IPS DF 19.7 (cell line): ENCODE measurements around the gene SMOC2.

Source experiments
- DNase-seq: peaks from one replicate; pipeline ENCODE4 v3.0.0-alpha.2; 2013; ENCODE audit warnings: low read depth, low spot score

The SMOC2 gene

DNA sequence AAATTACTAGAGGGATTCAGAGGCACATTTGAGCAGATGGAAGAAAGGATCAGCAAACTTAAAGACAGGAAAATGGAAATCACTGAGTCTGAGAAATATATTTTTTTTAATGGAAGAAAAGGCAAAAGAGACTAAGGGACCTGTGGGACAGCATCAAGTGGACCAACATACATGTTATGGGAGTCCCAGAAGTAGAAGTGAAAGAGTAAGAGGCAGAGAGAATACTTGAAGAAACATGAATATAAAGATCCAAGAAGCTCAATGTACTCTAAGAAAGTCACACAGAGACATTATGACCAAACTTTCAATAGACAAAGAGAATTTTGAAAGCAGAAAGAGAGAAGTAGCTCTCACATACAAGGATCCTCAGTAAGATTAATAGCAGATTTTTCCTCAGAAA is 39.5 kb downstream of the SMOC2 start:
- DNase-seq: no peak

- DNase-seq: no peak
Measured at GRCh38 chr6:168485818-168486217, 44.8 kb downstream of the SMOC2 start.

GRCh38 chr6:168490757-168491156 is 49.8 kb downstream of the SMOC2 start:
- no peak for DNase-seq

- no peak for DNase-seq
Measured at GRCh38 chr6:168493976-168494375, 53.0 kb downstream of the SMOC2 start.

DNA sequence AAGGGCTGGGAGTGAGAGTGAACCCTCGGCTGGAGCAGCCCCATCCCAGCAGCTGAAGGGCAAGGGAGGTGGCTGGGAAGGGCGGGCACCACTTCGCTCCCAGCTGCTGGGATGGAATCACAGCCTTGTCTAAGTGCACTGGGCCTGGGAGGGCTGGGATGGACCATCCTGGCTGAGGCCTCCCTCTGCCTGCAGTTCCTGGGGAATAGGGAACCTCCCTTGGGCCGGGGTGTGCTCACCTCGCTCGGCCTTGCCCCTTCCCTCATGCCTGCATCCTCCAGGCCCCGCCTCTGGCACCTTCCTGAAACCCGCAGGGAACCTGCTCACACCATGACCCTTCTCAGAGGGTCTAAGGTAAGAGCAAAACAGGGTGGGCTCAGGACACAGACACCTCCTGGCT is 53.7 kb downstream of the SMOC2 start:
- no peak for DNase-seq

DNA sequence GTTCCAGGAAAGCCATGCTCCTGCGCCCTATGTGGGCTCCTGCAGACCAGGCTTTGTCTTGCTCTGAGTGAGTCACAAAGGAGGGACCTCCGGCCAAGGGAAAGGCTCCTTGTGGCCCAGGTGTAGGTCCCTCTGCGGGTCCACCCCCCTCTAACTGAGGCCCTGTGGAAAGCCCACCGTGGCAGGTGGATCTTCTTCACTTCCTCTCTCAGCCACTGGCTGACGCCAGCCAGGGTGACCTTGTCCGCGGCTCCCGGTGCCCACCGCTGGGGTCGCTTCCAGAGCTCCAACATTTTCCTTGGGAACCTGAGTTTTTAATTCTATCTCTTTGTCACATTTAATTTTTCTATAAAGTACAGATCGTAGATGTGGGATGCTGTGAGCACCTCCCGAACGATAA is 54.1 kb downstream of the SMOC2 start:
- DNase-seq: no peak

DNA sequence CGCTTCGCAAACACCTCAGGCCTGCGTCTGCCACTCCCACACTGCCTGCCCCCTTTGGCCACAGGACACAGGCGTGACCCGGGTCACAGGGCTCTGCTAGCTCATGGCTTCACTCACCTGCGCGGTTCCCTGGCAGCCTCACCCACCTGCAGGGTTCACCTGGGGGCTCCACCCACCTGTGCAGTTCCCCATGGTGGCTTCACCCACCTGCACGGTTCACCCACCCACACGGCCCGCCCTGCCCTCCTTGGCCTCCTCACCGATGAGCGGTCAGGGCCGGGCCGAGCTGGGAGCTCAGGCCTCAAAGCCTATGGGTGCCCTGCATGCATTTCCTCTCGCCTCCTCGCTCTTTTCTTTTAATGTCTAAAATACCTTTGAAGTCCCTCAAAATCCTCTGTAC is 54.7 kb downstream of the SMOC2 start:
- DNase-seq: no peak

- DNase-seq: no peak
Measured at GRCh38 chr6:168496139-168496996, 55.4 kb downstream of the SMOC2 start.

DNA sequence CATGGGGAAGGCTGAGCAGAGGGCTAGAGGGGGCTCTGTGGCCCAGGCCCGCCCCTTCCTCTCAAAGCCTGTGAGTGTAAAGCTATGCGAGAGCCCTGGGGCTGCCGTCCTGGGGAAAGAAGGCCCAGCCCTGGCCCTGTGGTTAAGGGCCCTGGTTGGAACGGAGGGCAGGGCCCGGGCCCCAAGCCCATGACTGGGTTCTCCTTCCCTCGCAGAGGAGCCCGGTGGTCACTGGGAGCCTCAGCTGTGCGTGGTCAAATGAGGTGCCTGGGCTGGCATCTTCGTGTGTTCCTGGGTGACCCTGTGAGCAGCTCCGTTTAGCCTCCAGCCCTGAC is 56.0 kb downstream of the SMOC2 start:
- no peak for DNase-seq

- DNase-seq: no peak
Measured at GRCh38 chr6:168497381-168497780, 56.4 kb downstream of the SMOC2 start.

- no peak for DNase-seq
Measured at GRCh38 chr6:168498161-168498843, 57.3 kb downstream of the SMOC2 start.

DNA sequence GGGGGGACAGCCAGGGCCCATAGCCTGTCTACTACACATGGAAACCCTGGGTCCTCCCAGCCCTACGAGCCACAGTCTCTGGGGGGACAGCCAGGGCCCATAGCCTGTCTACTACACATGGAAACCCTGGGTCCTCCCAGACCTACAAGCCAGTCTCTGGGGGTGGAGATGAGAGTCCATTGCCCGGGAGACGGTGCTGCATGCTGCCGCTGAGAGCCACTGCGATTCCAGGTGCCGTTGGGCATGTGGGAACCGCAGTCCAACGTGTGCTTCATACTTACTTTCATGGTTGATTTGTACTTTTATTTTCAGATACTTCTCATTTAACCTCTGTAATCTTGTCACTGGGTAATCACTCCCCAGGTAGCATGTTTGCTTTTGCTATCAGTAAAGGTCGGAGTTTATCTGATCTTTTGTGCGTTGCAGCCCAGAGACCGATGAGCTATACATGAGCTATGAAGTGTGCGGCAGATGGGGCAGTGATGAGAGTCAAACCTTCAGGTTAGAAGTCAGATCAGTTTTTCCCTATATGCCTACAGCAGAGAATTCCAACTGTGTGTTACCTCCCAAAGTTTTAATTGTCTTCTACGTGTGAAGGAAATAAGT is 58.2 kb downstream of the SMOC2 start:
- no peak for DNase-seq

DNA sequence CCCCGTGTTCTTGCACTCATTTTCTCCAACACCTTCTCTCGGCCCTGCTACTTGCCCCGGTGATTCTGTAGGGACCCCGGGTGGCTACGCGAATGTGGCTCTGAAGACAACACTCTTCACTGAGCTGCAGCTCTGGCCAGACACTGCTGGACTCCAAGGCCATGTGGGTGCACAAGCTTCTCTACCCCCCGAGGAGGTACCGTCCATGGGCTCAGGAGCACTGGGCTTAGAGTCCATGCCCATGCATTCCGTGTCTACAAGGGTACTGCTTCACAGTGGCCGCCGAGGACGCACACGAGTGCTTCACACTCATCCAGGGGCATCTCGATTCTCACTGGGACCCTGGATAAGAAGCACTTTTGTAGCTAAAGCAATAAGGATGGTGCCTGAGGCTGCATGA is 59.5 kb downstream of the SMOC2 start:
- DNase-seq: no peak

GRCh38 chr6:168501561-168501960 is 60.6 kb downstream of the SMOC2 start:
- no peak for DNase-seq

GRCh38 chr6:168504366-168504765 is 63.4 kb downstream of the SMOC2 start:
- DNase-seq: no peak

- no peak for DNase-seq
Measured at GRCh38 chr6:168506460-168506859, 65.5 kb downstream of the SMOC2 start.

DNA sequence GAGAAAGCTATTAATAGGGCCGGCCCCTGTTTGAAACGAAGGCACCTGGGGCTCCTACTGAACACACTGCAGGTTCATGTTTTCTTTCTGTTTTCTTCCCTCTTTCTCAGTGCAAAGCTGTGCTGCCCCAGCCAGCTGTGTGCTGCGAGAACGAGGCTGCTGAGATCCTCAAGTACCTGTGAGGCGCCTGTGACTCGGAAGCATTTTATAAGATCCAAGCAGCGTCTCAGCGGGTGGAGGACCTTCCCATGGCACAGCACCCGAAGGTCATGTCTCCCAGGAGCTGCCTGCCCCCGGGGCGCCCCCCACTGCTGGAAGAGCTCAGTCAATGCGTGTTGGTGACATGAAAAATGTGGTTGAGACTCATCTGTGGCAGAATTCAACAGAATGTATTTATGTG is 66.3 kb downstream of the SMOC2 start:
- DNase-seq: no peak

- DNase-seq: no peak
Measured at GRCh38 chr6:168507730-168508129, 66.7 kb downstream of the SMOC2 start.

GRCh38 chr6:168508903-168509302 is 67.9 kb downstream of the SMOC2 start:
- no peak for DNase-seq

- DNase-seq: no peak
Measured at GRCh38 chr6:168513766-168514165, 72.8 kb downstream of the SMOC2 start.

- DNase-seq: no peak
Measured at GRCh38 chr6:168514216-168514615, 73.2 kb downstream of the SMOC2 start.

- DNase-seq: no peak
Measured at GRCh38 chr6:168515376-168515775, 74.4 kb downstream of the SMOC2 start.
